H9 (cell line): ENCODE measurements around the gene EPS8L1. TPM values are rescaled to one million over a fixed set of nuclear protein-coding genes. Genes with fewer than 3 reads are reported as not detected.

Experiments
- DNase-seq: peaks from one replicate; pipeline ENCODE4 v3.0.0-alpha.2; 2017
- H2AFZ ChIP-seq: one replicate; pipeline ENCODE4 v1.6.1; 2013; ENCODE audit warnings: mild to moderate bottlenecking, low read length, control low read depth, moderate library complexity
- H2AK5ac ChIP-seq: 2 replicates; pipeline ENCODE4 v1.6.1; 2013; ENCODE audit warnings: low read length, control low read depth, mixed read lengths; ENCODE audit not compliant: insufficient read length
- H2BK120ac ChIP-seq: one replicate; pipeline ENCODE4 v1.6.1; 2013; ENCODE audit warnings: low read depth, mild to moderate bottlenecking, low read length, control low read depth, inconsistent platforms; ENCODE audit not compliant: poor library complexity, severe bottlenecking
- H2BK12ac ChIP-seq: 2 replicates; pipeline ENCODE4 v1.6.1; 2013; ENCODE audit warnings: low read length, control low read depth, mixed read lengths, low read depth; ENCODE audit not compliant: insufficient read length
- H2BK15ac ChIP-seq: 2 replicates; pipeline ENCODE4 v1.6.1; 2013; ENCODE audit warnings: low read depth, low read length, control low read depth
- H2BK20ac ChIP-seq: one replicate; pipeline ENCODE4 v1.6.1; 2013; ENCODE audit warnings: low read depth, mild to moderate bottlenecking, low read length, control low read depth, inconsistent platforms; ENCODE audit not compliant: poor library complexity, severe bottlenecking
- H2BK5ac ChIP-seq: 2 replicates; pipeline ENCODE4 v1.6.1; 2013; ENCODE audit warnings: low read length, control low read depth, mixed read lengths; ENCODE audit not compliant: insufficient read length
- H3K14ac ChIP-seq: 2 replicates; pipeline ENCODE4 v1.6.1; 2013; ENCODE audit warnings: low read length, control low read depth; ENCODE audit not compliant: insufficient read depth
- H3K18ac ChIP-seq: 2 replicates; pipeline ENCODE4 v1.6.1; 2013; ENCODE audit warnings: low read depth, mild to moderate bottlenecking, mixed read lengths, low read length, control low read depth; ENCODE audit not compliant: insufficient read length
- H3K23ac ChIP-seq: 2 replicates; pipeline ENCODE4 v1.6.1; 2013; ENCODE audit warnings: low read length, control low read depth, mixed read lengths, low read depth; ENCODE audit not compliant: insufficient read length
- H3K23me2 ChIP-seq: 2 replicates; pipeline ENCODE4 v1.6.1; 2013; ENCODE audit warnings: low read depth, mild to moderate bottlenecking, mixed read lengths, low read length, control low read depth; ENCODE audit not compliant: insufficient read length, poor library complexity, severe bottlenecking
- H3K27ac ChIP-seq: 2 replicates; pipeline ENCODE4 v1.5.1; 2013; ENCODE audit warnings: low read length, control low read depth, mixed read lengths, low read depth; ENCODE audit not compliant: insufficient read length
- H3K27me3 ChIP-seq: 2 replicates; pipeline ENCODE4 v1.6.1; 2013; ENCODE audit warnings: low read length, control low read depth, inconsistent platforms; ENCODE audit not compliant: insufficient read depth
- H3K4ac ChIP-seq: 2 replicates; pipeline ENCODE4 v1.6.1; 2013; ENCODE audit warnings: low read depth, mild to moderate bottlenecking, control low read depth, inconsistent platforms, low read length, moderate library complexity
- H3K4me1 ChIP-seq: 2 replicates; pipeline ENCODE4 v1.6.1; 2013; ENCODE audit warnings: low read length, control low read depth, inconsistent platforms; ENCODE audit not compliant: insufficient read depth
- H3K4me2 ChIP-seq: 2 replicates; pipeline ENCODE4 v1.6.1; 2013; ENCODE audit warnings: low read length, control low read depth, mixed read lengths; ENCODE audit not compliant: insufficient read length, insufficient read depth
- H3K56ac ChIP-seq: 2 replicates; pipeline ENCODE4 v1.6.1; 2013; ENCODE audit warnings: low read depth, mild to moderate bottlenecking, mixed read lengths, low read length, control low read depth; ENCODE audit not compliant: insufficient read length
- H3K79me1 ChIP-seq: 2 replicates; pipeline ENCODE4 v1.6.1; 2013; ENCODE audit warnings: low read depth, mild to moderate bottlenecking, moderate library complexity, low read length, control low read depth, inconsistent platforms; ENCODE audit not compliant: insufficient read depth, poor library complexity, severe bottlenecking
- H3K79me2 ChIP-seq: 2 replicates; pipeline ENCODE4 v1.6.1; 2013; ENCODE audit warnings: low read length, control low read depth, inconsistent platforms; ENCODE audit not compliant: insufficient read depth
- H3K9ac ChIP-seq: 2 replicates; pipeline ENCODE4 v1.6.1; 2013; ENCODE audit warnings: low read length, control low read depth, mixed read lengths; ENCODE audit not compliant: insufficient read length; ENCODE audit errors: extremely low read depth
- H3K9me3 ChIP-seq: one replicate; pipeline ENCODE4 v1.6.1; 2013; ENCODE audit warnings: low read depth, low read length, inconsistent platforms; ENCODE audit not compliant: control insufficient read depth
- H3T11ph ChIP-seq: one replicate; pipeline ENCODE4 v1.6.1; 2013; ENCODE audit warnings: mild to moderate bottlenecking, low read length, control low read depth, inconsistent platforms
- H4K20me1 ChIP-seq: one replicate; pipeline ENCODE4 v1.6.1; 2013; ENCODE audit not compliant: control insufficient read depth, insufficient read length, insufficient read depth
- H4K5ac ChIP-seq: 2 replicates; pipeline ENCODE4 v1.6.1; 2013; ENCODE audit warnings: low read depth, mild to moderate bottlenecking, mixed read lengths, low read length, control low read depth; ENCODE audit not compliant: insufficient read length
- H4K8ac ChIP-seq: replicated peaks from 2 replicates; pipeline ENCODE4 v1.6.1; 2013; ENCODE audit warnings: low read length, control low read depth, mixed read lengths, low read depth; ENCODE audit not compliant: insufficient read length
- H4K91ac ChIP-seq: 2 replicates; pipeline ENCODE4 v1.6.1; 2013; ENCODE audit warnings: low read depth, mild to moderate bottlenecking, moderate library complexity, mixed read lengths, low read length, control low read depth; ENCODE audit not compliant: insufficient read length
- H3K27ac Mint-ChIP-seq, 3 experiments: 2 replicates in 2 of 3; 3 replicates in 1 of 3; pipeline ENCODE4 v1.8.0; 2020 to 2021; ENCODE audit warnings: mixed read lengths in 3 of 3, mild to moderate bottlenecking in 1 of 3, moderate library complexity in 1 of 3
- H3K27me3 Mint-ChIP-seq: 2 replicates; pipeline ENCODE4 v1.8.0; 2021; ENCODE audit warnings: low read depth, mild to moderate bottlenecking, moderate library complexity, mixed read lengths
- H3K36me3 Mint-ChIP-seq, 3 experiments: 2 replicates in 2 of 3; 3 replicates in 1 of 3; pipeline ENCODE4 v1.8.0; 2020 to 2021; ENCODE audit warnings: low read depth in 3 of 3, mixed read lengths in 3 of 3; ENCODE audit not compliant: insufficient read depth in 1 of 3
- H3K4me1 Mint-ChIP-seq, 2 experiments: 2 replicates each; pipeline ENCODE4 v1.8.0; 2020; ENCODE audit warnings: mixed read lengths in 2 of 2
- H3K4me3 Mint-ChIP-seq, 2 experiments: 2 replicates in 1 of 2; 3 replicates in 1 of 2; pipeline ENCODE4 v1.8.0; 2020 to 2021; ENCODE audit warnings: mild to moderate bottlenecking in 2 of 2, mixed read lengths in 2 of 2, moderate library complexity in 1 of 2
- H3K9me3 Mint-ChIP-seq, 2 experiments: 2 replicates in 1 of 2; 3 replicates in 1 of 2; pipeline ENCODE4 v1.8.0; 2020; ENCODE audit warnings: mild to moderate bottlenecking in 2 of 2, mixed read lengths in 2 of 2, moderate library complexity in 1 of 2
- CTCF ChIP-seq: fragments of 200-600 bp; sonication (generic); conservative IDR thresholded peaks from 3 replicates; pipeline ENCODE4 v1.8.0; 2021; ENCODE audit warnings: antibody characterized with exemption, mild to moderate bottlenecking
- WGBS: extraction: QIAGEN DNeasy Blood & Tissue Kit; methylation state at CpG from one replicate; pipeline ENCODE4 v1.1.7; 2013; ENCODE audit warnings: missing lambda C conversion rate, low lambda C conversion rate, mixed read lengths; ENCODE audit not compliant: insufficient read length; ENCODE audit errors: extremely low coverage; 5-methylcytosine and 5-hydroxymethylcytosine counted together
- total RNA-seq: library from RNA; stranded (reverse); gene quantifications from 2 replicates; pipeline ENCODE4 v1.2.1, GENCODE V29; 2021

The EPS8L1 gene
- total RNA-seq, 1 experiment from 2014 or later, result 24.0 TPM

GRCh38 chr19:55132453-55133129 lies 56.9 kb downstream of the EPS8L1 start:
- H4K5ac ChIP-seq, result no peak overlapping the region
- H3K18ac ChIP-seq, result no peak overlapping the region
- no peak overlapping the region for H3K14ac ChIP-seq
- H4K8ac ChIP-seq, result no peak overlapping the region
- no peak overlapping the region for H2AFZ ChIP-seq
- Mint-ChIP-seq H3K9me3 (no peaks in the 10 kb centered on the region), H3K36me3 (peaks cover 8 to 43% (median 24%) of the 10 kb centered on the region in 3 experiments), H3K27ac (peak overlapping the region in 1 of 3 experiments; percentile 91; a peak in 2 of 7 replicates), H3K4me3 (no peak overlapping the region), H3K27me3 (no peaks in the 10 kb centered on the region), H3K4me1 (peaks cover 13 to 32% of the 10 kb centered on the region in 2 experiments)
- H2BK15ac ChIP-seq, result no peak overlapping the region; the same call in 1 of the 2 replicates
- H3K27ac ChIP-seq, result no peak overlapping the region
- no peak for DNase-seq
- H4K20me1 ChIP-seq, result no peaks in the 10 kb centered on the region
- no peaks in the 10 kb centered on the region for H3K27me3 ChIP-seq
- no peak overlapping the region for H2BK120ac ChIP-seq
- no peak overlapping the region for H3K56ac ChIP-seq
- peak; percentile 36; the same call in 2 of the 3 replicates for TF ChIP-seq CTCF
- H3K9me3 ChIP-seq, result no peaks in the 10 kb centered on the region
- H2BK12ac ChIP-seq, result no peak overlapping the region
- H3K23ac ChIP-seq, result no peak overlapping the region
- no peaks in the 10 kb centered on the region for H3K23me2 ChIP-seq
- no peak overlapping the region for H2BK5ac ChIP-seq
- H3K4me2 ChIP-seq, result no peak overlapping the region
- H3T11ph ChIP-seq, result no peak overlapping the region
- H3K9ac ChIP-seq, result no peak overlapping the region
- no peaks in the 10 kb centered on the region for H3K79me2 ChIP-seq
- no CpG with 5 or more reads among the region's 14 CpGs for WGBS
- H3K4me1 ChIP-seq, result no peaks in the 10 kb centered on the region
- no peak overlapping the region for H4K91ac ChIP-seq
- H3K4ac ChIP-seq, result no peak overlapping the region
- H3K79me1 ChIP-seq, result no peaks in the 10 kb centered on the region
- no peak overlapping the region for H2AK5ac ChIP-seq
- H2BK20ac ChIP-seq, result no peak overlapping the region
